C1 segment of cervical spinal cord (tissue), 14 donors: ENCODE results near the gene LTBP1.
"Not testable (repeated sequence)": the region's sequence is repeated elsewhere in the genome, so short reads cannot be mapped to it uniquely, and the experiment has no call there.

Experiments
- DNase-seq, 14 donors: peaks; one replicate each; lab custom pipeline; 2025; lab: John Stamatoyannopoulos, UW

Gene LTBP1

DNA sequence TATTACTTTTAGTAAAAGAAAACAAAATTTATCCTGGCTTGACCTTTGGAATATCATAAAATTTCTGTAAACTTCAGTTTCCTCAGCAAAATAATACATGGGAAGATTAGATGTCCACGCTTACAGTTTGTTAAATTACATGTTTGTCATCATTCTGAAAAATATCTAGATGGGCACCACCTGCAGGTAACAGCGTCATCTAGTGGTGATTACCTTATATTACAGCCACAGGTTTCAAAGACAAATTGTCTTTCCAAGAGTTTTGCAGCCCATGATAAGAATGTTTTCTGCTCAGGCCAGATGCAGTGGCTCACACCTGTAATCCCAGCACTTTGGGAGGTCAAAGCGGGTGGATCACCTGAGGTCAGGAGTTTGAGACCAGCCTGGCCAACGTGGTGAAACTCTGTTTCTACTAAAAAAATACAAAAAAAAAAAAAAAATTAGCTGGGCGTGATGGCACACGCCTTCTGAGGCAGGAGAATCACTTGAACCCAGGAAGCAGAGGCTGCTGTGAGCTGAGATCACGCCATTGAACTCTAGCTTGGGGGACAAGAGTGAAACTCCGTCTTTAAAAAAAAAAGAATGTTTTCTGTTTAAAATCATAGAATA is 433.4 kb downstream of the LTBP1 start:
- no peak for DNase-seq

- no peak for DNase-seq
These were observed 434.0 kb downstream of the LTBP1 start for GRCh38 chr2:33380719-33381118.

GRCh38 chr2:33381301-33381858 is 434.6 kb downstream of the LTBP1 start:
- no peak for DNase-seq

DNA sequence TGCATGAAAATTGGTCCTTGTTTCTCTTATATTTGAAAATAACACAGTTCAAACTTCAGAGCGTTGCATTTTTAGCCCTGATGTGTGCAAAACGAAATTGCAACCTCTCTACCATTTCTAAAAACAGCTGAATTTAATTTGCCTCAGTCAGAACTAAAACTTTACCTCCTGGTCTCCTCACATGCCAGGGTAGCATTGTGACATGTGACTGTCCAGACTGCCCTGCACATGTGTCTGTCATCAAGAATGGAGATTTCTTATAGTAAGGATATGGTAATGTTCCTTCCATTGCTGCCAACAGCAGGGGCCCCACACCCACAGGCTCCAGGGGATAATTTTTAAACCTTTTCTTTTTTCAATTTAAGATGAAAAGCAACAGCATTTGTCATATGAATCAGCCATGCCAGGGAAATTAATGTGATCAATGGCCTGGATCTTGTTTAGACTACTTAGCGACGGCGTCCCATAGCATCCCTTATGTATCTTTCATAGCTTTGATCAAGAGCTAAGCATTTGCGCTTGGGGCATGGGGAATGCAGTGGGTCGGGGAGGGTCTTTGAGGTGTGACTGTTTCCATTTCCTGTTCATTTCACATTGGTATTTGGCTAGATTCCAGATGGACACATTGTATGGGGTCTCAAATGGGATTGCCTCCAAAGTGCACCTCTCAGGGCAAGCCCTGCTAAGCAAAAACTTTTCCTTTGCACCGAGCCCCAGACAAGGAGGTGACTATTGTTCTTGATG is 437.3 kb downstream of the LTBP1 start:
- DNase-seq = no peak

- DNase-seq = no peak
These were observed 437.8 kb downstream of the LTBP1 start for GRCh38 chr2:33384599-33384961.

GRCh38 chr2:33388996-33389395 is 442.2 kb downstream of the LTBP1 start:
- DNase-seq = no peak

- DNase-seq = not testable (repeated sequence)
These were observed 442.9 kb downstream of the LTBP1 start for GRCh38 chr2:33389695-33390094.

GRCh38 chr2:33391529-33392255 is 444.9 kb downstream of the LTBP1 start:
- no peak for DNase-seq

DNA sequence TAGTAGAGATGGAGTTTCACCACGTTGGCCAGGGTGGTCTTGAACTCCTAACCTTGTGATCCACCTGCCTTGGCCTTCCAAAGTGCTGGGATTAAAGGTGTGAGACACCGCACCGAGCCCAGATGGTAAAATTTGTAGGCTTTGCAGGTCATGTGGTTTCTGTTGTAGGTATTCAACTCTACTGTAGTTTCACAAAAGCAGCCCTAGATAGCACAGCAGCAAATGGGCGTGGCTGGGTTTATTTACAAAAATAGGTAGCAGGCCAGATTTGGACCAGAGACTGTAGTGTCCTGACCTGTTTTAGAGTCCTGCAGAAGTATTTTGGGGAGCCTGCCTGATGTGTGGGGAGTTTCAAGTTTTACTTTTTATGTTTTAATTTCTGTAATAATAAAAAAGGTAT is 445.6 kb downstream of the LTBP1 start:
- DNase-seq = no peak

DNA sequence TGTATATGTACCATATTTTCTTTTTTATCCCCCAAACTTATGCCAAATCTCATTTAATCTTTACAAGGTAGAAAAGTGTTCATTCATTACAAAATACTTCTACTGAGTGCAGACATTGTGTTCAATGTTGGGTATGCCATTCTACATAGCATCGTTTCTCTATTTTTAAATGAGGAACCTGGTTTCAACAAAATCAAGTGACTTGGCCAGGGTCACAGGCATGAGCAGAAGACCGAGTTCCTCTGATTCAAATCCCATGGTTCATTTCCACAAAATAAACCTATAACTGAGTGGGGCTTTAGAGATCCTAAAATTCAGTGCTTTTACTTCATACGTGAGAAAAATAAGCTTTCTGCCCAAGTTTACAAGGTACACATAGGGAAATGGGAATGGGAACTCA is 448.3 kb downstream of the LTBP1 start:
- no peak for DNase-seq

DNA sequence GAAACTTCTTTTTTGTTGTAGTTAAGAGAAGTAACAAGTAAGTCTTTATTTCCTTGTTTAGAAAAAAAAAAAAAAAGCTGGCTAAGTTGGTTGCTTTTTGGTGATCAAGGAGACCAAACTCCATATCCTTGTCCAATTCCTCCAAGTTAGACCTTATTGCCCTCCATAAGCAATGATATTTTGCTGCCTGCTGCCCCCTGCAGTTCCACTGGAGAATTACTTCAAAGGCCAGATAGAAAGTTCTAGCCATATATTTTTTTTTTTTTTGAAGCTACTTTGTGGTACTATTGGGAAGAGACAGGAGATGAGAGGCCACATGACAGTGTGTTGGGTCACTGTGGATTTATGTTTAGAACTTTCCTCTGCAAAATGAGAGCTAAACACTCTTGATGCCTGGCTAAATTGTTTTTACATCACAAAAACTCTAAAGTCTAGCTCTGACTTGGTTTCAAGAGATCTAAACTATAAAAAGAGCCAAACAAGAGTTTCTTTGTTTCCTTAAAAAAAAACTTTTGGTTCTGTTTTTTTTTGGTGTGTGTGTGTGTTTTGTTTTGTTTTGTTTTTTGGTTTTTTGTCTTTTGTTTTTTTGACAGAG is 449.0 kb downstream of the LTBP1 start:
- peak in 1 of 14 donors; percentile 4 for DNase-seq

- no peak for DNase-seq
These were observed 457.6 kb downstream of the LTBP1 start for GRCh38 chr2:33404321-33404720.

GRCh38 chr2:33406622-33407021 is 459.9 kb downstream of the LTBP1 start:
- no peak for DNase-seq

- no peak for DNase-seq
These were observed 461.4 kb downstream of the LTBP1 start for GRCh38 chr2:33408109-33408508.

GRCh38 chr2:33409417-33409955 is 462.7 kb downstream of the LTBP1 start:
- DNase-seq = no peak

GRCh38 chr2:33411765-33412164 is 465.0 kb downstream of the LTBP1 start:
- no peak for DNase-seq

DNA sequence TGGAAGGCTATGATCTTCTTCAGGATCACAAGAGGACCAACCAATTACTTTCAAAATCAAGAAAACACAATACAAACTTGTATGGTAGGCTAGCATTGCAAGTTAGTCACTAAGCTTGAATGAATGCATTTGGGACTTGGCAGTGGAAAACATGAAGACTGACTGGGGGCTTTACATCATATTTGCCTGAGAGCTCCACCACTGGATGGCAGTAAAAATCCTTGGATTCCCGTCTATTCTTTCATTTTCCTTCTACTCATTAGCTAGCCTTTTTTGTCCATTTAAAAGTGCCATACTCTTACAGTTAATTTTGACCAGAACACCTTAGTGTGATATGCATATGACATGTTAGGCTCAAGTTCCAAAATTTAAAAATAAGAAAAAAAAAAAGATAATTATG is 466.2 kb downstream of the LTBP1 start:
- DNase-seq = peak in 1 of 14 donors; percentile 16

DNA sequence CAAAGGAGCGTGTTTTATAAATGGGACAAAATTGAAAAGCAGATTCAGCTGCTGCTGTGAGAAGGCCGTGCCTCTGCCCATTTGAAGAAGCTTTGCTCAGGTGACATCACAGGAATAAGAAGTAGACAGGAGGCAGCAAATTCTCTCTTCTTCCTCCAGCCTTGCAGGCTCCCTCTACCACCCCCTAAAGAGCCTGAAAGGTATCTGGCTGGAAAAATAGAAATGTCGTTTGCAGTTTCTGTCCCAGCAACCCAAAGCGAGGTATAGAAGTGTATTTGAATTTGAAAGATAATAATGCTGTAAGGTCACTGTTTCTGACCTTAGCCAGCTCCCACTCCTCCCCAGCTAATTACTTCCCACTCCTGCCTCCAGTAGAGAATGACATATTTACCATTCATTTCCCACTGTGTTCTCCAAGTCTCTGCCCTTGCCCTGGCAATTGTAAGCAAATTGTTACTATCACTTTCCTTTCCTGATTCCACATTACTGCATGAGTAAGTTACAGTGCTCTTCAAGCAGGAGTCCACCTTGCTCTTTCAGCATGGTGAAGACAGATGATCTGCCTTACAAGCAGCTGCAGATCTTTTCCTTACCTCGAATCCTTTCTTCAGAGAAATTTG is 472.9 kb downstream of the LTBP1 start:
- DNase-seq = no peak

GRCh38 chr2:33420726-33421125 is 474.0 kb downstream of the LTBP1 start:
- DNase-seq = no peak

- DNase-seq = no peak
These were observed 475.1 kb downstream of the LTBP1 start for GRCh38 chr2:33421820-33422219.

DNA sequence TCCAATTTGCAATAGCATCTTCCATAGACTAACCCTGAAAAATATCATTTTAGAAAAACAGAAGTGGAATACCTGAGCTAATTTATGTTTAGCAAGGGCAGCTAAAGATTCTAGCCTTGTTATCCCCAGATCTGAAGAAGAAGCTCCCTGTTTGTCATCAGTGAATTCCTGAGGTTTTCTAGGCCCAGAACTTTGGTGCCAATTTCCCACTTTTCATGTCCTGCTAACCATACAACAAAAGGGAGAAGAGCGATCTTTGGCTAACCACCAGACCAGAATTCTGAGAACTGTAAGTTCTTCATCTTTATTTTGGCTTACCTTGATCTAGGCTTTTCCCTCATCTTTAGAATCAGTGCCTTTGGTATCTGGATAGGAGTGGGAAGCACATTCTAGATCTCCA is 478.4 kb downstream of the LTBP1 start:
- DNase-seq = no peak
